WTC11 (cell line): ENCODE data around the gene ITPRIPL1.

Experiments used
- CTCF ChIP-seq: fragments of 200-600 bp; IDR thresholded peaks from 2 replicates; pipeline ENCODE4 v1.8.0; 2022; ENCODE audit warnings: antibody characterized with exemption
- RELA ChIP-seq: sonication (generic); formaldehyde crosslinking; IDR thresholded peaks from 2 replicates; pipeline ENCODE4 v1.8.1; 2022; ENCODE audit warnings: missing genetic modification reagents, mild to moderate bottlenecking, borderline replicate concordance
- SP1 ChIP-seq: sonication (generic); formaldehyde crosslinking; conservative IDR thresholded peaks from 2 replicates; pipeline ENCODE4 v1.8.1; 2022; ENCODE audit warnings: missing genetic modification reagents
- USF2 ChIP-seq: sonication (generic); formaldehyde crosslinking; IDR thresholded peaks from 2 replicates; pipeline ENCODE4 v1.8.1; 2023; ENCODE audit warnings: mild to moderate bottlenecking, missing genetic modification reagents, moderate library complexity

GRCh38 chr2:96325041-96325883 is at the start of gene ITPRIPL1:
- no peak for TF ChIP-seq CTCF
- TF ChIP-seq RELA: no peak
- no peak for TF ChIP-seq SP1
- no peak for TF ChIP-seq USF2 (CRISPR knock-in tag)
